ENCODE results near the gene QRSL1. TPM values are rescaled to one million over a fixed set of nuclear protein-coding genes. Genes with fewer than 3 reads are reported as not detected.

The QRSL1 gene
- 7.3 and 7.6 TPM in 2 replicates for total RNA-seq

DNA sequence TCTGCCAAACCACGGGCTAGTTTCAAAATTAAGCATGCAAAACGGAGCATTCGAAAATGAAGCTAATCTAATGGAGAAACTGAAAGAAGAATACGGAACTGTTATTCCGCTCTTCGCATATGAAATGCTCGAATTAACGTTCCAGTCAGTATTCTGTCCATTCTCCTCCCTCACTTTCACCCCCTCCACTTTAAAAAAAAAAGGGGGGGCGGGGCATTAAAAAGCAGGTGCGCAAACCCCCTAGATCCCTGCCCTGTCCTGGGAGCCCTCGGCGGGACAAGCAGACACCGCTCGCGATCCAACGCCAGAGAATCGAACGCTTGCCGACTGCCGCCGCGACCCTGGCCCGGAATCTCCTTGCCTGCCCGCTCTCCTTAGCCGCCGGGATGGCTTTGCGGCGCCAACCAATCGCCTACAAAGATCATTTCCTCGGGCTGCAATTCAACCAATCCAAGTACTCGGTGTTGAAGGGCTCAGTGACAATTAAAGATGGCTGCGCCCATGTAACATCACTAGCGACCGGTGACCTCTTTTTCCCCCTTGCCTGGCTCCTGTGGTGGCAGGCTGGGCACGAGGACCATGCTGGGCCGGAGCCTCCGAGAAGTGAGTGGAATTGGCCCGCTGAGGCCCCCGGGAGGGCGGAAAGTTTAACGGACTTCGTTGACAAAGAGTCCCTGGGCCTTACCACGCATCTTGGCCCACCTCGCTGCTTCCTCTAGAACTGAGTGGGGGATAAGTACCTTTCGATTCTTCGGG lies at the start of gene QRSL1, which contains the start of gene RTN4IP1:
TSS of gene QRSL1 (plus strand) at position 476 of the 756 bp plus-strand sequence. CDS start at position 580, 104 bp downstream.
TSS of gene RTN4IP1 (minus strand) at position 396 of the 756 bp plus-strand sequence. CDS start 477 bp downstream, outside the sequence.

Other genes with a start within 250 kb of the QRSL1 start
- gene RTN4IP1, start 80 bp upstream of the QRSL1 start, total RNA-seq = 5.7 and 6.2 TPM in 2 replicates